ENCODE measurements around the gene SNTG2.

GRCh38 chr2:1283871-1284270, 333.2 kb downstream of the SNTG2 start:
- TF ChIP-seq, protein P1, sequence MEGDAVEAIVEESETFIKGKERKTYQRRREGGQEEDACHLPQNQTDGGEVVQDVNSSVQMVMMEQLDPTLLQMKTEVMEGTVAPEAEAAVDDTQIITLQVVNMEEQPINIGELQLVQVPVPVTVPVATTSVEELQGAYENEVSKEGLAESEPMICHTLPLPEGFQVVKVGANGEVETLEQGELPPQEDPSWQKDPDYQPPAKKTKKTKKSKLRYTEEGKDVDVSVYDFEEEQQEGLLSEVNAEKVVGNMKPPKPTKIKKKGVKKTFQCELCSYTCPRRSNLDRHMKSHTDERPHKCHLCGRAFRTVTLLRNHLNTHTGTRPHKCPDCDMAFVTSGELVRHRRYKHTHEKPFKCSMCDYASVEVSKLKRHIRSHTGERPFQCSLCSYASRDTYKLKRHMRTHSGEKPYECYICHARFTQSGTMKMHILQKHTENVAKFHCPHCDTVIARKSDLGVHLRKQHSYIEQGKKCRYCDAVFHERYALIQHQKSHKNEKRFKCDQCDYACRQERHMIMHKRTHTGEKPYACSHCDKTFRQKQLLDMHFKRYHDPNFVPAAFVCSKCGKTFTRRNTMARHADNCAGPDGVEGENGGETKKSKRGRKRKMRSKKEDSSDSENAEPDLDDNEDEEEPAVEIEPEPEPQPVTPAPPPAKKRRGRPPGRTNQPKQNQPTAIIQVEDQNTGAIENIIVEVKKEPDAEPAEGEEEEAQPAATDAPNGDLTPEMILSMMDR (IDR thresholded peaks at IDR 0.05): no peak
- TF ChIP-seq POLR2AphosphoS5 (IDR thresholded peaks at IDR 0.05): no peak
